Activated CD8-positive, alpha-beta T cell treated with anti-CD3 and anti-CD28 coated beads, Interleukin-2, amount 10 ng/mL, durations not matched to agents 7 days and 5 days (primary cell): ENCODE measurements around the gene RDH12. TPM values are rescaled to one million over a fixed set of nuclear protein-coding genes. Genes with fewer than 3 reads are reported as not detected.
A peak's percentile ranks its signal among the peaks of the same experiment; 100 is the strongest.

ENCODE experiments used
- ATAC-seq: fragments of 150-1000 bp; cut with Tn5 transposase; one replicate; pipeline ENCODE4 v1.10.0; 2021; ENCODE audit warnings: moderate library complexity
- CTCF ChIA-PET: fragments of 350-600 bp; sonication (Branson Sonifier 250); formaldehyde crosslinking; loops from one replicate; lab custom pipeline; 2021; ENCODE audit warnings: antibody characterized with exemption; lab: Charles Lee
- POLR2A ChIA-PET: fragments of 350-600 bp; sonication (Branson Sonifier 250); formaldehyde crosslinking; loops from one replicate; lab custom pipeline; 2021; ENCODE audit warnings: antibody characterized with exemption; lab: Charles Lee
- DNase-seq: peaks from one replicate; pipeline ENCODE4 v3.0.0-alpha.2; 2020
- H3K27ac Mint-ChIP-seq: one replicate; pipeline ENCODE4 v1.8.0; 2021; ENCODE audit warnings: mild to moderate bottlenecking, mixed read lengths
- H3K27me3 Mint-ChIP-seq: one replicate; pipeline ENCODE4 v1.8.0; 2021; ENCODE audit warnings: low read depth, mixed read lengths
- H3K36me3 Mint-ChIP-seq: one replicate; pipeline ENCODE4 v1.8.0; 2021; ENCODE audit warnings: low read depth, mixed read lengths
- H3K4me1 Mint-ChIP-seq: one replicate; pipeline ENCODE4 v1.8.0; 2021; ENCODE audit warnings: low read depth, mixed read lengths
- H3K4me3 Mint-ChIP-seq: one replicate; pipeline ENCODE4 v1.8.0; 2021; ENCODE audit warnings: mild to moderate bottlenecking, mixed read lengths
- H3K9me3 Mint-ChIP-seq: one replicate; pipeline ENCODE4 v1.8.0; 2022; ENCODE audit warnings: mixed read lengths; ENCODE audit not compliant: insufficient read depth
- total RNA-seq, 2 experiments: library from RNA; stranded (reverse); gene quantifications; one replicate each; pipeline ENCODE4 v1.2.3, GENCODE V29; 2021

The RDH12 gene
- total RNA-seq, 2 experiments from 2014 or later, result not detected

DNA sequence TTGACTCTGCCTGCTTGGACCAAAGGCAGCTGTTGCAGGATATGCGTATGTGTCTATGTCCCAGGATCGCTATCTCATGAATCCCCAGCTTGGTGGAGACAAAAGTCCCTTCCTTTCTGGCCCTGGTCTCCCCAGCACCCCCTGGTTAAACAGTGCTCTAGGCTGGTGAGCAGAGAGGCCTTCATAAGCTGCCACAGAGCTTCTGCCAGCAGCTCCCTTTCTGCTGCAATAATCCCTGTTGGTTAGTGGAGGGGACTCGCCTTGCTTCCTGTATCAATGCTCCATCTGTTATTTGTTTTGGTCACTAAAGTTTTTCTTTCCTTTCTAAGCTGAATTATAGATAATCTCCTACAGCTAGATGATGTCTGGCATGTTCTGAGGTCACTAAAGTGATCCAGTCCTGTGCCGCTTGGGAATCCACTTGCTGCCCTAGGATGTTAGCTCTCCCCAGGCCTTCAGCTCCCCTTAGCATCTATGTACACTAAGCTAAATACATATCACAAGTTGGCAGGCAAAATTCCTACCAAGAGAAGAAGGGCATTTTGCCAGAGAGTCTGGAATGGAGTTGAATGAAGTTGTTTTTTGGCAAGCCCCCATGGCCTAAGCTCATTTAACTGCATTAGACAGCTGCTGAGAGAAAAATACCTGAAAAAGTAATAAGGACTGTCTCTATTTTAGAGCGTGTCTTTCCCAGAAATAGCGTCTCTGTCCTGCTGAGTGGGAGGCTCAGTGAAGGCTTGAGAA is 47.8 kb downstream of the RDH12 start:
- H3K9me3 Mint-ChIP-seq, result no peaks in the 10 kb centered on the region
- CTCF ChIA-PET, result no interaction called here
- peaks cover 39% of the 10 kb centered on the region for H3K36me3 Mint-ChIP-seq
- DNase-seq (no peak), ATAC-seq (no peak)
- no peak overlapping the region for H3K27ac Mint-ChIP-seq
- H3K27me3 Mint-ChIP-seq, result no peaks in the 10 kb centered on the region
- H3K4me3 Mint-ChIP-seq, result no peak overlapping the region
- POLR2A ChIA-PET, result interaction anchor here (0.7 kb wide), 1 partner anchor 13 kb away, joined by 3 read pairs; no protein-coding TSS in a partner anchor
- peaks cover 3% of the 10 kb centered on the region for H3K4me1 Mint-ChIP-seq

DNA sequence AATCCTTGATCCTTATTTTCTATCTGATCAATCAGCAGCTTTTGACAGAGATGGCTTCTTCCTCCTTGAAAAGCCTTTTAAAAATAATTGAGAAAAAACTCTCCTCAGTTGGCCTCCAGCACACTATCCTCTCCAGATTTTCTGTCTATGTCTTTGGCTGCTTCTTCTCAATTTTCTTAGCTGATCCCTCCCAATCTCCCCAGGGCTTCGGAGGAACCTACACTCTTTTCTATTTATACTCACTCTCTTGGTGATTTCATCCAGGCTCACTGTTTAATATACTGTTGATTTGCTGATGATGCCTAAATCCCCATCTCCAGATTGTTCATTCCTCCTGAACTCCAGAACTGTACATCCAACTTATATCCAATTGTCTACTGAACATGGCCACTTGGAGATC is 54.8 kb downstream of the RDH12 start:
- no peak overlapping the region for H3K27ac Mint-ChIP-seq
- ATAC-seq, result no peak
- no peaks in the 10 kb centered on the region for H3K9me3 Mint-ChIP-seq
- H3K27me3 Mint-ChIP-seq, result no peaks in the 10 kb centered on the region
- POLR2A ChIA-PET, result no interaction called here
- H3K4me3 Mint-ChIP-seq, result no peak overlapping the region
- CTCF ChIA-PET, result no interaction called here
- H3K4me1 Mint-ChIP-seq, result no peaks in the 10 kb centered on the region
- peaks cover 36% of the 10 kb centered on the region for H3K36me3 Mint-ChIP-seq
- DNase-seq, result no peak

DNA sequence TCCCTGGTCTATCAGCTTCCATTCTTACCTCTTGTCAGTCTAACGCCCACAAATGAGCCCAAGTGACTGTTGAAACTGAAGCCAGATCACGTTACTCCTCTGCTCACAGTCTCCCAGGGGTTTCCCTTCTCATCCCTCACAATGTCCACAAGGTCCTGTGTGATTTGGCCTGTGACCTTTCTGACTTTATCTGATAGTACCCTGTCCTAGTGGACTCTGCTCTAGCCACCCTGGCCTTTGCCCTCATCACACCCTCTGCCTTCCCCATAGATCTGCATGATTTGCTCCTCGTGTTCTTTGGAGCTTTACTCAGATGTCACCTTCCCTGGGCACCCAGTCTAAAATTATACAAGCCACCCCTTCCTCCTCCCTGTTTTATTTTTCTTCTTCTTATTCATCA is 55.5 kb downstream of the RDH12 start:
- Mint-ChIP-seq H3K27ac (peak overlapping the region; percentile 19), H3K4me1 (peaks cover 3% of the 10 kb centered on the region), H3K27me3 (no peaks in the 10 kb centered on the region), H3K36me3 (peaks cover 36% of the 10 kb centered on the region), H3K9me3 (no peaks in the 10 kb centered on the region), H3K4me3 (no peak overlapping the region)
- DNase-seq (no peak), ATAC-seq (no peak)
- ChIA-PET POLR2A (no interaction called here), CTCF (no interaction called here)

DNA sequence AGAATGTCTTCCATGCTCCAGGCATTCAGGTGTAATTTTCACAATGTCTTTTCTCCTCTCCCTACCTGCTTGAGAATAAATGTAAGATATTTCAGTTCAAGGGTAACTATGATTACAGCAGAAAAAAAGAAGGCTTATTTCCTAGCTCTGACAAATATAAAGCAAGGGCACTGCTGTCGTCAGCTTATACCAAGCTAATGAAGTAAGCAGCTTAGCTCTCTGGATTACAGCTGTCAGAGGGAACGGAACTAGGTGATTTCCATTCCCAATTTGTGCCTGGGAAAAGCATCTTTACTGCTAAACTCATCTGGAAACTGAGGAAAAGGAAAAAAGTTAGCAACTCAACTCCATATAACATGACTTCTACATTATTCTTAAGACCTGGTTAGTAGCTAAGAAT is 58.2 kb downstream of the RDH12 start:
- Mint-ChIP-seq H3K27me3 (no peaks in the 10 kb centered on the region), H3K36me3 (peaks cover 35% of the 10 kb centered on the region), H3K27ac (no peak overlapping the region), H3K4me1 (peaks cover 6% of the 10 kb centered on the region), H3K4me3 (no peak overlapping the region), H3K9me3 (no peaks in the 10 kb centered on the region)
- POLR2A ChIA-PET, result no interaction called here
- DNase-seq (no peak), ATAC-seq (no peak)
- CTCF ChIA-PET, result interaction anchor here (1.7 kb wide), 1 partner anchor 55 kb away, joined by 4 read pairs; no protein-coding TSS in a partner anchor

DNA sequence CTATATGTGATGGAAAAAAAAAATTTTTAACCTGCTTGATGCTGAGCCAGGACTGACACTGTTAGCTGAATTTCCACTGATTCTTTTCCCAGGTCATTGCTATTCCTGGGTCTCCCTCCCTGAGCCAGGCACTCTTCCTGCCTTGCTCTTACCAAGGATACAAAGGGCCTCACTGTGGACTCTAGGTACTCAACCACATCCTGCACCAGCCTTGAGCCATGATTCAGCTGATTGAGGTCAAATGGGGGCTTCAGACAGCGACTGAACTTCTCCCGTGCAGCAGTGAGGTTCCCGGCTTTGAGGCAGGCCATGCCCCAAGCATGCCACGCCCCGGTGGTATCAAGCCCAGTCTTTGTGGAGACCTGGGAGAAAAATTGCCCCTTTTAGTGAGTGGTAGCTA is 60.4 kb downstream of the RDH12 start:
- no peak for ATAC-seq
- peaks cover 6% of the 10 kb centered on the region for H3K4me1 Mint-ChIP-seq
- H3K27ac Mint-ChIP-seq, result no peak overlapping the region
- ChIA-PET POLR2A (no interaction called here), CTCF (interaction anchor here (1.0 kb wide), 1 partner anchor 58 kb away, joined by 3 read pairs; no protein-coding TSS in a partner anchor)
- H3K9me3 Mint-ChIP-seq, result no peaks in the 10 kb centered on the region
- no peak for DNase-seq
- H3K4me3 Mint-ChIP-seq, result no peak overlapping the region
- H3K36me3 Mint-ChIP-seq, result peaks cover 38% of the 10 kb centered on the region
- no peaks in the 10 kb centered on the region for H3K27me3 Mint-ChIP-seq

DNA sequence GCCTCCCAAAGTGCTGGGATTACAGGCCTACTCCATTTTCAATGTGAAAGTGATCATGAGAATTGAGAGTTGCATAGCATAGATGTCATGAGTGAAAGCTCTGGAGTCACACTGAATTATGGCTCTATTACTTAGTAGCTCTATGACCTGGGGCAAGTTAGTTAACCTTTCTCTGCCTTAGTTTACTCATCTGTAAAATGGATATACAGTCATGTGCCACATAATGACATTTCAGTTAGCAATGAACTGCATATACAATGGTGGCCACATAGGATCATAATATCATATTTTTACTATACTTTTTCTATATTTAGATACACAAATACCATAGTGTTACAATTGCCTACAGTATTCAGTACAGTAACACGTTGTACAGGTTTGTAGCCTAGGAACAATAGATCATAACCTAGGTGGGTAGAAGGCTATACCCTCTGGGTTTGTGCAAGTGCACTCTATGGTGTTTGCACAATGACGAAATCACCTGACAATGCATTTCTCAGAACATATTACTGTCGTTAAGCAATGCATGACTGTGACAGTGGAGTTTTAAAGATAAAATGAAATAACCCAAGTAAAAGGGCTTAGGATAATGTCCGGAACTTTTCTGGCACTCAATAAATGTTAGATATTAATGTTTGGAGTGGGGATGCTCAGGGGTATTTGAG is 61.6 kb downstream of the RDH12 start:
- Mint-ChIP-seq H3K27me3 (no peaks in the 10 kb centered on the region), H3K9me3 (no peaks in the 10 kb centered on the region), H3K27ac (no peak overlapping the region), H3K4me3 (no peak overlapping the region), H3K36me3 (peaks cover 37% of the 10 kb centered on the region), H3K4me1 (peaks cover 6% of the 10 kb centered on the region)
- ChIA-PET CTCF (interaction anchor here (1.0 kb wide), 1 partner anchor 59 kb away, joined by 3 read pairs; no protein-coding TSS in a partner anchor), POLR2A (interaction anchor here (1.2 kb wide), 1 partner anchor 14 kb away, joined by 3 read pairs; no protein-coding TSS in a partner anchor)
- no peak for DNase-seq
- no peak for ATAC-seq

DNA sequence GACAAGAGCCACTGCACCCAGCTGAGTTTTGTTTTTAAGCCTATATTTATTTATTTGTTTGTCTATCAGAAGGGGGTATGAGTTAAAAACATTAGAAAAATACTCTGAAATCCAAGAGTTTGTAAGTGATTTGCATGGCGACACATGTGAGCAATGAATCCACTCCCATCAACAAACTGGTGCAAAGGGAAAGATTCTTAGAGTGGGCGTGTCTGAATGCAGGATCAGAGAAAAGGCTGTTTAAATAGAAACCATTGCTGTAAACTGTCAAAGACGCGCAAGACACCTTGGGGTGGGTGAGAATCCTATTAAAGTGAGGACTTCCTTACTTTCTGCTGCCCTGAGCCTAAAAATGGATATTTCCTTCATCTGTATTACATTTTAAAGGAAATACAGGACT is 62.8 kb downstream of the RDH12 start:
- CTCF ChIA-PET, result no interaction called here
- DNase-seq (no peak), ATAC-seq (no peak)
- H3K4me1 Mint-ChIP-seq, result peaks cover 6% of the 10 kb centered on the region
- H3K36me3 Mint-ChIP-seq, result peaks cover 42% of the 10 kb centered on the region
- no peak overlapping the region for H3K27ac Mint-ChIP-seq
- H3K27me3 Mint-ChIP-seq, result no peaks in the 10 kb centered on the region
- H3K4me3 Mint-ChIP-seq, result no peak overlapping the region
- POLR2A ChIA-PET, result no interaction called here
- no peaks in the 10 kb centered on the region for H3K9me3 Mint-ChIP-seq

DNA sequence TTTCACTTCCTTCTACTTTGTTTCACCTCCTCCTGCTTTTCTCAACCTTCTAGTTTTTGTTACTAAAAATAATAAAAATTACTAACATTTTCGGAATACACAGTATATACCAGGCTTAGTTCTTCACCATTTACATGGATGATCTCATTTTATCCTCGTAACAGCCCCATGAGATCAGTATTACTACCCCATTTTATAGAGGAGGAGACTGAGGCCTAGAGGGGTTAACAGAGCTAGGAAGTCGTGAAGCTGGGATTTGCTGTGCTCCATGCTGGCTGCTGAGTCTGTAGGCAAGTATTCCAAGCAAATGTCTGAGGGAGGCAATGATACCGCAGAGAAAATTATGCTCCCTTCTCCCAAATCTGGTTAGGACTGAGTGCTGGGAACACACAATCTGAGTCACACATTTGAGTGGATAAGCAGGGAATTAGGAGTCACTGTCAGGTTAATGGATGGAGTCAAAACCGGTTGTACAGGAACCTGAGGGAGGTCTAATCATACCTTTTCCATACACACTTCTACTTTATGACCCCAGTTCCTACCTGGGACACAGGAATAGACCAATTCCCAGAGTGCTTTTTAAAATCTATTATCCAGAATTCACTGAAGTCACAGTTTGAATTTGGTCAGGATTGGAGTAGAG is 63.6 kb downstream of the RDH12 start:
- DNase-seq (no peak), ATAC-seq (no peak)
- no peaks in the 10 kb centered on the region for H3K9me3 Mint-ChIP-seq
- peaks cover 46% of the 10 kb centered on the region for H3K36me3 Mint-ChIP-seq
- H3K27me3 Mint-ChIP-seq, result no peaks in the 10 kb centered on the region
- no peak overlapping the region for H3K27ac Mint-ChIP-seq
- no peak overlapping the region for H3K4me3 Mint-ChIP-seq
- ChIA-PET CTCF (no interaction called here), POLR2A (no interaction called here)
- peaks cover 6% of the 10 kb centered on the region for H3K4me1 Mint-ChIP-seq

DNA sequence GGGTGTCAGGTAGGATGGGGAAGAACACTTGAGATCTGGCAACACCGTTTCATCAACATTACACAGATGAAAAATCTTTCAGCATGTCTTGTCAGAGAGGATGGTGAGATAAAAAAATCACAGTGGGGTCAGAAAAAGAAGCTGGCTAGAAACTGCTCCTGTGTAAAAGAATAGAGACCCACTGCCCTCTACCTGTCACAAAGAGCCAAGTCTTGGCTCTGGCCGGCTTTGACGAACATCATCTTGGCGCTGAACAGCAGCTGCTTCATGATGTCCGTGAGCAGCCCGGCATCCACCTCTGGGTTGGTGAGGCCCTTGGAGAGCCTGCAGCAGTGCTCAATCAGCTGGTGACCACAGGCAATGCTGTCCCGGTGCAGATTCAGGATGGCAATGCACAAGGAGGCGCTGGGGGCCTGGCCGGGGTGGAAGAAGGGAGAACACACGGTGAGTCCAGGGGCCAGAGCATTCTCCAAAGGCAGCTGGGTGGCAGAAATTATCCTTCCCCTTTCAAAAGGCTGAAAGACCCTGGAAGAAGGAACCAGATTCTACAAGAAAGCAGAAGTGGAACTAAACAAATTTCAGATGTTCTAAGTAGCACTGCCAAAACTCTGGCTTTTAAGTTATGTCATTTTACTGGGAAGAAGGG is 64.5 kb downstream of the RDH12 start:
- POLR2A ChIA-PET, result no interaction called here
- H3K9me3 Mint-ChIP-seq, result no peaks in the 10 kb centered on the region
- ATAC-seq (no peak), DNase-seq (no peak)
- H3K4me3 Mint-ChIP-seq, result no peak overlapping the region
- H3K27ac Mint-ChIP-seq, result no peak overlapping the region
- peaks cover 6% of the 10 kb centered on the region for H3K4me1 Mint-ChIP-seq
- H3K36me3 Mint-ChIP-seq, result peaks cover 42% of the 10 kb centered on the region
- CTCF ChIA-PET, result no interaction called here
- no peaks in the 10 kb centered on the region for H3K27me3 Mint-ChIP-seq

DNA sequence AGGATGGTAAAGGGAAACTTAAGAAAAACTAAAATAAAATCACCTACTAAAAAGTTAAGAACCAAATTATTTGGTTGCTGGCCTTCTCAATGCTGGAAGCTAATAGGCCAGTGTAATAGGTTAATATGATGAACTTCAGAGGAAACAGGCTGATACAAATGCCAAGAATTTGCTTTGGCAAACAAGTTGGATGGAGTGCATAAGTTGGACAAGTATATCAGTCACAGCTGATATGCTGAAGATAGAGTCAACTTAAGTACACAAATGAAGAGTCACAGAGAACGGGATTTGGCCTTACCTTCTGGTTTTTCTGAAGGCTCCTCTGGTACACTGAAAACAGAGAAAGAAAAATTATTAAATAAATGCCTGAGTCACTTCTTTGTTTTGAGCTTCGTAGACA is 66.5 kb downstream of the RDH12 start:
- Mint-ChIP-seq H3K27me3 (no peaks in the 10 kb centered on the region), H3K4me3 (no peak overlapping the region), H3K36me3 (peaks cover 44% of the 10 kb centered on the region), H3K4me1 (no peaks in the 10 kb centered on the region), H3K9me3 (no peaks in the 10 kb centered on the region), H3K27ac (no peak overlapping the region)
- no peak for DNase-seq
- POLR2A ChIA-PET, result no interaction called here
- CTCF ChIA-PET, result no interaction called here
- ATAC-seq, result no peak

DNA sequence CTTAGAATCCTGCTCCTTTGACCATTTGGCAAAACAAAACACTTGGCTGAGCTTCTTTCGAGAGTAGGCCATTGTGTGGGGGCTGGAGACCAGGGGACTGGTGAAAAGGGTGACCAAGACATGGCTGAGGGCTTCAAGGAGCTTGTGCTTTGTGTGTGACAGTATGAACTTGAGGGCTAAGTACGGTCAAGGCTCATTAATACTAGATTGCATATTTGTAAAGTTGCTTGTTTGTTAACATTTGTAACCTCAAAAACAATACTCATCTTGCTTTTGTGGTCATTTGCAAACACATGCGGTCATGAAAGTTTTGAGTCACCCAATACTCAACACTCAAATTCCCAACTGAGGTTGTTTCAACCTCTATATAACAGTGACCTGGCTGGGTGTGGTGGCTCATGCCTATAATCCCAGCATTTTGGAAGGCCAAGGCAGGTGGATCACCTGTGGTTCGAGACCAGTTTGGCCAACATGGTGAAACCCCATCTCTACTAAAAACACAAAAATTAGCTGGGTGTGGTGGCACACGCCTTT is 72.2 kb downstream of the RDH12 start:
- Mint-ChIP-seq H3K27me3 (no peaks in the 10 kb centered on the region), H3K4me3 (no peak overlapping the region), H3K36me3 (peaks cover 56% of the 10 kb centered on the region), H3K27ac (no peak overlapping the region), H3K9me3 (no peaks in the 10 kb centered on the region), H3K4me1 (no peaks in the 10 kb centered on the region)
- DNase-seq, result no peak
- ATAC-seq, result no peak
- ChIA-PET CTCF (no interaction called here), POLR2A (no interaction called here)
